Esophagus (tissue), 2 donors: Measurements from ENCODE around the gene PI4KA. TPM values are rescaled to one million over a fixed set of nuclear protein-coding genes. Genes with fewer than 3 reads are reported as not detected.
"Not testable (repeated sequence)": the region's sequence is repeated elsewhere in the genome, so short reads cannot be mapped to it uniquely, and the experiment has no call there.

ENCODE experiments used
- H3K27ac ChIP-seq, 2 donors: one replicate each; pipeline ENCODE4 v1.5.1; 2013; ENCODE audit warnings: low read depth in 2 of 2, mild to moderate bottlenecking in 2 of 2, inconsistent platforms in 1 of 2, low read length in 1 of 2, moderate library complexity in 1 of 2
- H3K27me3 ChIP-seq, 2 donors: one replicate each; pipeline ENCODE4 v1.6.1; 2013; ENCODE audit warnings: low read length in 2 of 2, control low read depth in 1 of 2, mild to moderate bottlenecking in 1 of 2; ENCODE audit not compliant: insufficient read depth in 2 of 2, control insufficient read depth in 1 of 2
- H3K36me3 ChIP-seq, 2 donors: one replicate each; pipeline ENCODE4 v1.6.1; 2013; ENCODE audit warnings: low read length in 1 of 2; ENCODE audit not compliant: control insufficient read depth in 2 of 2, insufficient read depth in 2 of 2
- H3K4me1 ChIP-seq, 2 donors: one replicate each; pipeline ENCODE4 v1.6.1; 2013; ENCODE audit warnings: low read length in 1 of 2; ENCODE audit not compliant: control insufficient read depth in 2 of 2, insufficient read depth in 2 of 2
- H3K4me3 ChIP-seq, 2 donors: one replicate each; pipeline ENCODE4 v1.5.1; 2013; ENCODE audit warnings: low read length in 2 of 2, mild to moderate bottlenecking in 2 of 2, low read depth in 1 of 2, moderate library complexity in 1 of 2
- H3K9me3 ChIP-seq, 2 donors: one replicate each; pipeline ENCODE4 v1.6.1; 2013; ENCODE audit warnings: mild to moderate bottlenecking in 2 of 2, low read depth in 1 of 2, low read length in 1 of 2, moderate library complexity in 1 of 2; ENCODE audit not compliant: control insufficient read depth in 2 of 2, insufficient read depth in 1 of 2
- whole genome bisulfite sequencing, 2 donors: extraction: QIAGEN DNeasy Blood & Tissue Kit; methylation state at CpG; one replicate each; pipeline ENCODE4 v1.1.7; 2013; 5-methylcytosine and 5-hydroxymethylcytosine counted together
- polyA plus RNA-seq, 2 donors: library from polyadenylated mRNA; stranded (reverse); fragments of 200-250 nt; gene quantifications; one replicate each; pipeline ENCODE4 v1.2.3, GENCODE V29; 2013
- donor health status: healthy with polysubstance abuse.
- donor health status: Bipolar disorder and iron deficiency.

The PI4KA gene
- polyA plus RNA-seq = 10 to 100 TPM; 21.4 to 22.8 TPM

- Histone ChIP-seq H3K27me3 (no peaks in the 10 kb centered on the region), H3K4me3 (peak within 1 kb of the TSS; percentile 68 to 90), H3K36me3 (no peaks in the 10 kb centered on the region), H3K4me1 (peaks cover 0 to 10% of the 10 kb centered on the region in 2 donors), H3K9me3 (no peaks in the 10 kb centered on the region), H3K27ac (peak within 1 kb of the TSS; percentile 88 to 94)
- 0 to 1% methylated on average over 82 to 100 of the region's 100 CpGs for WGBS, 2 donors
These were observed at the start of gene PI4KA, which contains the start of gene SNAP29 for GRCh38 chr22:20858615-20859416. Gene PI4KA, minus strand, starts transcription at chr22:20858811. Its CDS starts 86 bp downstream, at chr22:20858725. Gene SNAP29, plus strand, starts transcription at chr22:20859007. Its CDS starts 104 bp downstream, at chr22:20859111.

- no peaks in the 10 kb centered on the region for H3K9me3 ChIP-seq
- no peak overlapping the region for H3K4me3 ChIP-seq
- H3K36me3 ChIP-seq = no peaks in the 10 kb centered on the region
- no peak overlapping the region for H3K27ac ChIP-seq
- no peaks in the 10 kb centered on the region for H3K27me3 ChIP-seq
- 79 to 85% methylated on average over 3 of the region's 3 CpGs for WGBS, 2 donors
- peaks cover 0 to 5% of the 10 kb centered on the region in 2 donors for H3K4me1 ChIP-seq
These were observed 47.8 kb upstream of the PI4KA start for GRCh38 chr22:20906387-20906767.

GRCh38 chr22:20905415-20906386 is 47.1 kb upstream of the PI4KA start:
- H3K4me3 ChIP-seq = no peak overlapping the region
- H3K27me3 ChIP-seq = no peaks in the 10 kb centered on the region
- no peak overlapping the region for H3K27ac ChIP-seq
- H3K36me3 ChIP-seq = no peaks in the 10 kb centered on the region
- H3K9me3 ChIP-seq = no peaks in the 10 kb centered on the region
- 51 to 59% methylated on average over 4 of the region's 4 CpGs for WGBS, 2 donors
- peaks cover 0 to 5% of the 10 kb centered on the region in 2 donors for H3K4me1 ChIP-seq

GRCh38 chr22:20904980-20905355 is 46.4 kb upstream of the PI4KA start:
- no peak overlapping the region for H3K4me3 ChIP-seq
- H3K27me3 ChIP-seq = no peaks in the 10 kb centered on the region
- peaks cover 0 to 5% of the 10 kb centered on the region in 2 donors for H3K4me1 ChIP-seq
- H3K27ac ChIP-seq = peak overlapping the region; percentile 68 to 82
- no peaks in the 10 kb centered on the region for H3K9me3 ChIP-seq
- no peaks in the 10 kb centered on the region for H3K36me3 ChIP-seq
- WGBS, 2 donors = 50 to 58% methylated on average over 3 of the region's 3 CpGs

GRCh38 chr22:20904008-20904979 is 45.7 kb upstream of the PI4KA start:
- Histone ChIP-seq H3K36me3 (no peaks in the 10 kb centered on the region), H3K4me1 (peaks cover 0 to 5% of the 10 kb centered on the region in 2 donors), H3K27ac (peak overlapping the region; percentile 68 to 84), H3K9me3 (no peaks in the 10 kb centered on the region), H3K4me3 (no peak overlapping the region), H3K27me3 (no peaks in the 10 kb centered on the region)
- 66 to 74% methylated on average over 7 of the region's 7 CpGs for WGBS, 2 donors

GRCh38 chr22:20903093-20903492 is 44.5 kb upstream of the PI4KA start:
- H3K9me3 ChIP-seq = no peaks in the 10 kb centered on the region
- no peak overlapping the region for H3K27ac ChIP-seq
- no peak overlapping the region for H3K4me3 ChIP-seq
- 95 to 99% methylated on average over 2 of the region's 2 CpGs for WGBS, 2 donors
- peaks cover 0 to 5% of the 10 kb centered on the region in 2 donors for H3K4me1 ChIP-seq
- H3K27me3 ChIP-seq = no peaks in the 10 kb centered on the region
- H3K36me3 ChIP-seq = no peaks in the 10 kb centered on the region

- not testable (repeated sequence) for H3K27me3 ChIP-seq, H3K4me3 ChIP-seq, H3K36me3 ChIP-seq, H3K4me1 ChIP-seq, H3K9me3 ChIP-seq, H3K27ac ChIP-seq
- 92 to 93% methylated on average over 18 of the region's 18 CpGs for WGBS, 2 donors
These were observed 42.8 kb upstream of the PI4KA start for GRCh38 chr22:20901093-20902033.

- WGBS, 2 donors = 72 to 74% methylated on average over 7 of the region's 7 CpGs
- no peaks in the 10 kb centered on the region for H3K36me3 ChIP-seq
- no peaks in the 10 kb centered on the region for H3K9me3 ChIP-seq
- H3K4me1 ChIP-seq = peaks cover 0 to 5% of the 10 kb centered on the region in 2 donors
- H3K4me3 ChIP-seq = no peak overlapping the region
- no peak overlapping the region for H3K27ac ChIP-seq
- H3K27me3 ChIP-seq = no peaks in the 10 kb centered on the region
These were observed 41.3 kb upstream of the PI4KA start for GRCh38 chr22:20899827-20900423.
